K562 (cell line): ENCODE data around the gene ALDOC. TPM values are rescaled to one million over a fixed set of nuclear protein-coding genes. Genes with fewer than 3 reads are reported as not detected.

Source experiments
- ATAC-seq: fragments of 200-7000 bp; cut with Tn5 transposase; 3 replicates; pipeline ENCODE4 v1.9.1; 2020; ENCODE audit warnings: moderate library complexity
- Bru-seq: library from RNA; stranded (reverse); fragments of 400-500 nt; gene quantifications from one replicate; lab custom pipeline; 2021; lab: Mats Ljungman, UMichigan
- BruChase-seq, 2 experiments: library from RNA; stranded (reverse); fragments of 400-500 nt; gene quantifications; one replicate each; lab custom pipeline; 2021; lab: Mats Ljungman, UMichigan
- BruUV-seq: library from RNA; stranded (reverse); fragments of 400-500 nt; replicated peaks from 2 replicates; lab custom pipeline; 2021; lab: Mats Ljungman, UMichigan
- CTCF ChIA-PET: fragments of 300-600 bp; formaldehyde crosslinking; extraction: SDS; loops from one replicate; lab custom pipeline; 2021; ENCODE audit warnings: low intra/inter-chr PET ratio; lab: Yijun Ruan, JAX
- POLR2A ChIA-PET: fragments of 300-600, 350-650 bp; sonication (Branson Sonifier 250); formaldehyde crosslinking; extraction: SDS; loops from one replicate; lab custom pipeline; 2021; ENCODE audit warnings: antibody characterized with exemption, inconsistent platforms; lab: Yijun Ruan, JAX
- DNase-seq, 4 experiments: peaks; one replicate each; pipeline versions ENCODE4 v3.0.0 to v3.0.0-alpha.2; 2011 to 2018; ENCODE audit warnings: low spot score in 3 of 4, mixed read lengths in 3 of 4; ENCODE audit errors: extremely low read depth in 1 of 4
- FAIRE-seq: peaks from 2 replicates; lab custom pipeline; 2011; peaks lifted over from hg19 to GRCh38; lab: Jason Lieb, UNC
- H2AFZ ChIP-seq: 2 replicates; pipeline ENCODE4 v1.6.0; 2011; ENCODE audit warnings: low read depth, low read length, control low read depth, inconsistent platforms
- H3K27ac ChIP-seq: fragments of 200-600 bp; 3 replicates; pipeline ENCODE4 v1.8.0; 2011; ENCODE audit warnings: low read depth, mild to moderate bottlenecking, control low read depth, inconsistent platforms, low read length, moderate library complexity, mixed read lengths; ENCODE audit errors: extremely low read depth
- H3K27me3 ChIP-seq, 2 experiments: fragments of 300-600 bp in 1 of 2; 2 replicates in 1 of 2; 3 replicates in 1 of 2; pipeline versions ENCODE4 v1.6.0 to v1.8.0; 2011; ENCODE audit warnings: inconsistent platforms in 2 of 2, low read length in 2 of 2, mild to moderate bottlenecking in 1 of 2, mixed read lengths in 1 of 2, moderate library complexity in 1 of 2; ENCODE audit not compliant: control insufficient read depth in 2 of 2, insufficient read depth in 2 of 2
- H3K36me3 ChIP-seq: fragments of 300-600 bp; 3 replicates; pipeline ENCODE4 v1.8.0; 2011; ENCODE audit warnings: mild to moderate bottlenecking, low read length, inconsistent platforms; ENCODE audit not compliant: control insufficient read depth, insufficient read depth
- H3K4me1 ChIP-seq, 2 experiments: fragments of 200-600 bp in 1 of 2; replicated peaks in 1 of 2; 2 replicates in 1 of 2; 3 replicates in 1 of 2; pipeline versions ENCODE4 v1.5.1 to v1.8.0; 2011; ENCODE audit warnings: inconsistent platforms in 2 of 2, low read length in 2 of 2, mild to moderate bottlenecking in 1 of 2, mixed read lengths in 1 of 2, moderate library complexity in 1 of 2; ENCODE audit not compliant: control insufficient read depth in 2 of 2, insufficient read depth in 2 of 2
- H3K4me2 ChIP-seq: 2 replicates; pipeline ENCODE4 v1.6.1; 2011; ENCODE audit warnings: low read length, control low read depth, inconsistent platforms, mixed read lengths; ENCODE audit not compliant: insufficient read depth
- H3K4me3 ChIP-seq: fragments of 200-600 bp; sonication (generic), shearing (Covaris generic); 2 replicates; pipeline ENCODE4 v1.5.1; 2016; ENCODE audit warnings: control low read depth, inconsistent platforms
- H3K79me2 ChIP-seq: fragments of 200-600 bp; 3 replicates; pipeline ENCODE4 v1.8.0; 2011; ENCODE audit warnings: low read length, inconsistent platforms; ENCODE audit not compliant: control insufficient read depth, insufficient read depth
- H3K9ac ChIP-seq, 2 experiments: 2 replicates each; pipeline versions ENCODE4 v1.6.0 to v1.6.1; 2011; ENCODE audit warnings: low read depth in 2 of 2, low read length in 2 of 2, control low read depth in 1 of 2, inconsistent platforms in 1 of 2, mild to moderate bottlenecking in 1 of 2, mixed read lengths in 1 of 2; ENCODE audit not compliant: insufficient read depth in 1 of 2
- H3K9me1 ChIP-seq: one replicate; pipeline ENCODE4 v1.6.0; 2011; ENCODE audit warnings: inconsistent platforms, mild to moderate bottlenecking, low read length, moderate library complexity; ENCODE audit not compliant: control insufficient read depth, insufficient read depth
- H3K9me3 ChIP-seq: replicated peaks from 2 replicates; pipeline ENCODE4 v1.5.1; 2011; ENCODE audit warnings: low read depth, low read length, inconsistent platforms; ENCODE audit not compliant: control insufficient read depth, insufficient read depth
- H4K20me1 ChIP-seq: replicated peaks from 2 replicates; pipeline ENCODE4 v1.6.1; 2011; ENCODE audit warnings: low read length, inconsistent platforms, mixed read lengths; ENCODE audit not compliant: control insufficient read depth, insufficient read depth
- DIDO1 ChIP-seq: fragments of 450-650 bp; IDR thresholded peaks from 2 replicates; pipeline ENCODE4 v1.6.1; 2016; ENCODE audit warnings: low read depth, missing biosample characterization, missing genetic modification characterization
- FIP1L1 ChIP-seq: fragments of 200-400 bp; formaldehyde crosslinking; IDR thresholded peaks from 2 replicates; pipeline ENCODE4 v1.6.1; 2018; ENCODE audit warnings: mild to moderate bottlenecking, low read depth, low read length; ENCODE audit not compliant: poor library complexity, severe bottlenecking
- KLF13 ChIP-seq: fragments of 450-650 bp; IDR thresholded peaks from 2 replicates; pipeline ENCODE4 v1.6.1; 2016; ENCODE audit warnings: missing genetic modification characterization, low read depth, mild to moderate bottlenecking, missing compliant biosample characterization, moderate library complexity, borderline replicate concordance
- MAZ ChIP-seq, 2 experiments: fragments of 450-650 bp in 1 of 2; sonication (generic) in 1 of 2; formaldehyde crosslinking; IDR thresholded peaks in 1 of 2; conservative IDR thresholded peaks in 1 of 2; 2 replicates each; pipeline versions ENCODE4 v1.4.0 to v1.5.0; 2020; ENCODE audit warnings: mild to moderate bottlenecking in 1 of 2, missing genetic modification reagents in 1 of 2
- NFXL1 ChIP-seq: fragments of 450-650 bp; formaldehyde crosslinking; IDR thresholded peaks from 2 replicates; pipeline ENCODE4 v1.4.0; 2021; ENCODE audit warnings: mild to moderate bottlenecking
- PHB ChIP-seq: fragments of 250-450 bp; sonication (Bioruptor Pico); IDR thresholded peaks from 2 replicates; pipeline ENCODE4 v1.5.0; 2021
- PYGO2 ChIP-seq: fragments of 450-650 bp; IDR thresholded peaks from 2 replicates; pipeline ENCODE4 v1.6.1; 2016; ENCODE audit warnings: mild to moderate bottlenecking, missing genetic modification characterization, moderate library complexity, missing compliant biosample characterization
- SIN3A ChIP-seq, 2 experiments: fragments of 150-350 bp in 1 of 2; IDR thresholded peaks; 2 replicates each; pipeline ENCODE4 v1.6.1; 2011 to 2016; ENCODE audit warnings: borderline replicate concordance in 2 of 2, low read depth in 2 of 2, low read length in 2 of 2, mild to moderate bottlenecking in 2 of 2, moderate library complexity in 2 of 2; ENCODE audit not compliant: control insufficient read depth in 1 of 2
- YY1 ChIP-seq, 3 experiments: IDR thresholded peaks; 2 replicates each; pipeline ENCODE4 v1.6.1; 2011; ENCODE audit warnings: low read length in 2 of 3, mild to moderate bottlenecking in 2 of 3, moderate library complexity in 2 of 3, borderline replicate concordance in 1 of 3, control low read depth in 1 of 3, low read depth in 1 of 3; ENCODE audit not compliant: insufficient read depth in 3 of 3, insufficient replicate concordance in 2 of 3, control insufficient read depth in 1 of 3, insufficient read length in 1 of 3; ENCODE audit errors: extremely low read depth in 1 of 3
- ZFPM2 ChIP-seq: fragments of 250-450 bp; sonication (Bioruptor Pico); IDR thresholded peaks from 2 replicates; pipeline ENCODE4 v1.5.1; 2022; ENCODE audit warnings: mild to moderate bottlenecking
- ZNF589 ChIP-seq: fragments of 200-800 bp; sonication (Bioruptor generic); IDR thresholded peaks from 2 replicates; pipeline ENCODE4 v1.6.1; 2016; ENCODE audit warnings: low read depth, missing genetic modification characterization, missing compliant biosample characterization
- WGBS: fragments of 100-300 bp; shearing (Covaris generic); methylation state at CpG from one replicate; pipeline ENCODE4 v1.1.6; 2016; ENCODE audit warnings: low coverage, mixed read lengths; ENCODE audit not compliant: insufficient coverage; ENCODE audit errors: missing lambda C conversion rate; 5-methylcytosine and 5-hydroxymethylcytosine counted together
- in situ Hi-C: fragments of 300-500 bp; cut with MboI; formaldehyde crosslinking; loops from 4 replicates; pipeline ENCODE4 v1.15.0; 2018; ENCODE audit warnings: inconsistent platforms, mixed read lengths
- intact Hi-C: fragments of 100-400 bp; cut with micrococcal nuclease; formaldehyde crosslinking; loops from 2 replicates; pipeline ENCODE4 v1.14.2; 2022
- long read RNA-seq, 3 experiments: library from polyadenylated mRNA in 2 of 3; library from RNA in 1 of 3; unstranded in 2 of 3; stranded (forward) in 1 of 3; transcript quantifications; one replicate each; pipeline ENCODE4 v2.0.0, GENCODE V29; 2019 to 2022
- polyA minus RNA-seq, 3 experiments: library from RNA; depleted of rRNA, polyadenylated mRNA; stranded (reverse); fragments of >200 nt; gene quantifications; 2 replicates each; pipeline ENCODE4 v1.2.3, GENCODE V29; 2011
- polyA plus RNA-seq, 8 experiments: library from polyadenylated mRNA; depleted of rRNA in 4 of 8; stranded (reverse) in 5 of 8; unstranded in 3 of 8; fragments of >200 nt; fragmentation: Nextera tagmentation in 2 of 8; fragmentation: Illumina TruSeq in 1 of 8; extraction: Ambion mirVana in 2 of 8; extraction: Trizol in 1 of 8; gene quantifications; 2 replicates each; pipeline versions ENCODE4 v1.2.1 to v1.2.3, GENCODE V29; 2011 to 2014; ENCODE audit warnings: inconsistent platforms in 1 of 8, missing spikeins in 1 of 8
- total RNA-seq, 7 experiments: library from RNA; depleted of rRNA in 6 of 7; stranded (reverse); fragments of >200 nt in 6 of 7; fragmentation: Illumina TruSeq in 2 of 7; extraction: Trizol in 2 of 7; gene quantifications; 2 replicates each; pipeline versions ENCODE4 v1.2.1 to v1.2.3, GENCODE V29; 2011 to 2021; ENCODE audit warnings: low replicate concordance in 1 of 7
- TF ChIP-seq, protein P1 (sequence below): sonication (generic); IDR thresholded peaks from 2 replicates; pipeline ENCODE4 v1.6.1; 2016

The ALDOC gene
- total RNA-seq (2011; cell fraction: chromatin; rRNA removed; ENCODE audit: low replicate concordance), result 193 and 319 TPM in 2 replicates
- 209 and 250 TPM in 2 replicates for total RNA-seq (2011; cell fraction: nucleolus; rRNA removed)
- total RNA-seq (2011; cell fraction: nucleoplasm; rRNA removed), result 213 and 242 TPM in 2 replicates
- total RNA-seq (2014; rRNA removed) (93.5 and 102 TPM in 2 replicates), total RNA-seq (2014; rRNA removed; fragmentation: Illumina TruSeq; extraction: Trizol) (52.0 and 64.1 TPM in 2 replicates), total RNA-seq (2015; rRNA removed; fragmentation: Illumina TruSeq; extraction: Trizol) (42.8 and 43.2 TPM in 2 replicates), total RNA-seq (2021) (69.8 and 74.2 TPM in 2 replicates), polyA plus RNA-seq (2011; rRNA removed) (263 and 354 TPM in 2 replicates), polyA plus RNA-seq (2014; fragmentation: Illumina TruSeq; extraction: Trizol) (110 and 122 TPM in 2 replicates), polyA plus RNA-seq (2014; fragmentation: Nextera tagmentation; extraction: Ambion mirVana) (100 to 1,000 TPM in 1 of 2 experiments, 10 to 100 TPM in 1; 93.5 to 124 TPM), polyA plus RNA-seq (2014; rRNA removed) (99.2 and 113 TPM in 2 replicates), polyA minus RNA-seq (2011; rRNA and poly(A)+ RNA removed) (264 and 310 TPM in 2 replicates), Bru-seq, nascent RNA (percentile 81 among the genes with signal in this experiment), BruChase-seq, experiment 1, labeled RNA remaining after a 2-hour chase (percentile 76 among the genes with signal in this experiment), BruChase-seq, experiment 2, labeled RNA remaining after a 6-hour chase (percentile 82 among the genes with signal in this experiment)
- 404 and 465 TPM in 2 replicates for polyA plus RNA-seq (2011; cell fraction: cytosol; rRNA removed)
- polyA plus RNA-seq (2011; cell fraction: nucleus; rRNA removed), result 420 and 425 TPM in 2 replicates
- 119 and 134 TPM in 2 replicates for polyA plus RNA-seq (2012)
- polyA minus RNA-seq (2011; cell fraction: cytosol; rRNA and poly(A)+ RNA removed), result 143 and 155 TPM in 2 replicates
- polyA minus RNA-seq (2011; cell fraction: nucleus; rRNA and poly(A)+ RNA removed), result 82.8 and 138 TPM in 2 replicates
- long read RNA-seq, experiment 1, transcript ALDOC-203 (10 exons, 1,722 nt), result minor isoform, 9 of 59 reads
- long read RNA-seq, experiment 1, transcript ALDOC-201 (9 exons, 1,982 nt), result major isoform, 22 of 59 reads
- long read RNA-seq, experiment 1, partial matches to known transcripts, result 24 of 59 reads
- long read RNA-seq, experiment 1, other reads (novel, unspliced or antisense), result 4 of 59 reads
- long read RNA-seq, experiment 2, transcript ALDOC-201 (9 exons, 1,982 nt), result major isoform, 131 of 222 reads
- long read RNA-seq, experiment 2, transcript ALDOC-203 (10 exons, 1,722 nt), result minor isoform, 35 of 222 reads
- long read RNA-seq, experiment 2, partial matches to known transcripts, result 25 of 222 reads
- long read RNA-seq, experiment 2, other reads (novel, unspliced or antisense), result 31 of 222 reads
- long read RNA-seq, experiment 3, transcript ALDOC-203 (10 exons, 1,722 nt), result minor isoform, 10 of 86 reads
- long read RNA-seq, experiment 3, transcript ALDOC-201 (9 exons, 1,982 nt), result major isoform, 65 of 86 reads
- long read RNA-seq, experiment 3, partial matches to known transcripts, result 6 of 86 reads
- long read RNA-seq, experiment 3, other reads (novel, unspliced or antisense), result 5 of 86 reads

- DNase-seq, result peak; percentile 100
- H3K27me3 ChIP-seq, result no peaks in the 10 kb centered on the region
- H3K9me3 ChIP-seq, result no peaks in the 10 kb centered on the region
- H4K20me1 ChIP-seq, result 0 out of 2 replicates have a peak, but pooled peaks cover 10% of the 10 kb centered on the region
- CTCF ChIA-PET, result interaction anchor here (0.6 kb wide), 1 partner anchor 56 kb away, joined by 3 read pairs; no protein-coding TSS in a partner anchor
- H3K9me1 ChIP-seq, result peaks cover 18% of the 10 kb centered on the region
- H3K4me1 ChIP-seq, result peaks cover 30 to 32% of the 10 kb centered on the region in 2 experiments
- peak within 1 kb of the TSS; percentile 91 for H3K27ac ChIP-seq
- POLR2A ChIA-PET, result interaction anchor here (0.6 to 16.7 kb wide), 19 partner anchors 8 to 1014 kb away, joined by 3 to 274 read pairs (median 4); partner anchors contain the start of genes FLOT2, RPL23A and SPAG5
- H3K79me2 ChIP-seq, result peaks cover 23% of the 10 kb centered on the region
- H3K9ac ChIP-seq, result peak within 1 kb of the TSS; percentile 70 to 85
- ATAC-seq, result peak; percentile 97
- intact Hi-C loops, result no loop called here
- BruUV-seq, result TSS peak; percentile 81
- H3K36me3 ChIP-seq, result peaks cover 74% of the 10 kb centered on the region
- in situ Hi-C loops, result loop anchor here (5.0 kb wide), 1 partner anchor 360 kb away; no protein-coding TSS in a partner anchor
- peak within 1 kb of the TSS; percentile 86 for H2AFZ ChIP-seq
- H3K4me2 ChIP-seq, result peak within 1 kb of the TSS; percentile 82
- peak; percentile 96 for FAIRE-seq
- H3K4me3 ChIP-seq, result peak within 1 kb of the TSS; percentile 44
- WGBS, result 2% methylated on average over 24 of the region's 26 CpGs
- TF ChIP-seq PHB (CRISPR knock-in tag) (no peak), YY1 (IDR thresholded peaks at IDR 0.05; ENCODE audit: borderline replicate concordance in 1 of 3, control insufficient read depth in 1 of 3, extremely low read depth in 1 of 3, insufficient read depth in 3 of 3, insufficient read length in 1 of 3, insufficient replicate concordance in 2 of 3, low read depth in 1 of 3, low read length in 2 of 3) (peak in 2 of 3 experiments; percentile 26 to 43), ZNF589 (CRISPR knock-in tag) (no peak), SIN3A (IDR thresholded peaks at IDR 0.05; ENCODE audit: borderline replicate concordance in 2 of 2, control insufficient read depth in 1 of 2, low read depth in 2 of 2, low read length in 2 of 2) (peak in 1 of 2 experiments; percentile 9; a peak in 1 of 4 replicates), ZFPM2 (CRISPR knock-in tag) (no peak), KLF13 (tag) (no peak), PYGO2 (no peak), MAZ (CRISPR knock-in tag; conservative IDR thresholded peaks at IDR 0.05 in 1 of 2, IDR thresholded peaks at IDR 0.05 in 1 of 2) (peak; percentile 80 to 94), NFXL1 (CRISPR knock-in tag) (no peak), DIDO1 (no peak), FIP1L1 (no peak)
- TF ChIP-seq, protein P1, sequence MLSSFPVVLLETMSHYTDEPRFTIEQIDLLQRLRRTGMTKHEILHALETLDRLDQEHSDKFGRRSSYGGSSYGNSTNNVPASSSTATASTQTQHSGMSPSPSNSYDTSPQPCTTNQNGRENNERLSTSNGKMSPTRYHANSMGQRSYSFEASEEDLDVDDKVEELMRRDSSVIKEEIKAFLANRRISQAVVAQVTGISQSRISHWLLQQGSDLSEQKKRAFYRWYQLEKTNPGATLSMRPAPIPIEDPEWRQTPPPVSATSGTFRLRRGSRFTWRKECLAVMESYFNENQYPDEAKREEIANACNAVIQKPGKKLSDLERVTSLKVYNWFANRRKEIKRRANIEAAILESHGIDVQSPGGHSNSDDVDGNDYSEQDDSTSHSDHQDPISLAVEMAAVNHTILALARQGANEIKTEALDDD, result no peak
Measured at GRCh38 chr17:28576758-28577465, at the start of gene ALDOC. TSS of gene ALDOC (minus strand) at chr17:28576895. CDS start at chr17:28575532, 1,363 bp downstream.
